Measurements from ENCODE around the gene KLK6. TPM values are rescaled to one million over a fixed set of nuclear protein-coding genes. Genes with fewer than 3 reads are reported as not detected.
A peak's percentile ranks its signal among the peaks of the same experiment; 100 is the strongest.

The KLK6 gene
- total and polyA plus RNA-seq, 2 of the 13 experiments (the other 11 are each of a cell fraction or from before 2014, with no cell fraction given) = 0.15 to 1.8 TPM

DNA sequence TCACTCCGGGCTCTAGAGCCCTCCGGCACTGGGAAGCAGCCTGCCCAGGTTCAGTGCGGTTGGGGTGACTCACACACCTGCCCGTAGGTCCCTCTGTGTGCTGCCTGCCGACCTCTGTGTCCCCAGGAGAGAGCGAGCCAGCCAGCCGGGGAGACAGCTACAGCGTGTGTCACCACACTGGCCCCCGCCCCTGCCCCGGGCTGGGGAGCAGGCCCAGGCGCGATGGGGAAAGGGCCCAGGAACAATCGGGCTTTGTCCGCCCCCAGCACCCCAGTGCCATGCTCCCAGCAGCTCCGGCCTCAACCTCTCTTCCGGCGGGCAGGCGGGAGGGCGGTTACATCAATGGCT lies at the start of gene KLK6 (continued):
- TF ChIP-seq, protein P1, sequence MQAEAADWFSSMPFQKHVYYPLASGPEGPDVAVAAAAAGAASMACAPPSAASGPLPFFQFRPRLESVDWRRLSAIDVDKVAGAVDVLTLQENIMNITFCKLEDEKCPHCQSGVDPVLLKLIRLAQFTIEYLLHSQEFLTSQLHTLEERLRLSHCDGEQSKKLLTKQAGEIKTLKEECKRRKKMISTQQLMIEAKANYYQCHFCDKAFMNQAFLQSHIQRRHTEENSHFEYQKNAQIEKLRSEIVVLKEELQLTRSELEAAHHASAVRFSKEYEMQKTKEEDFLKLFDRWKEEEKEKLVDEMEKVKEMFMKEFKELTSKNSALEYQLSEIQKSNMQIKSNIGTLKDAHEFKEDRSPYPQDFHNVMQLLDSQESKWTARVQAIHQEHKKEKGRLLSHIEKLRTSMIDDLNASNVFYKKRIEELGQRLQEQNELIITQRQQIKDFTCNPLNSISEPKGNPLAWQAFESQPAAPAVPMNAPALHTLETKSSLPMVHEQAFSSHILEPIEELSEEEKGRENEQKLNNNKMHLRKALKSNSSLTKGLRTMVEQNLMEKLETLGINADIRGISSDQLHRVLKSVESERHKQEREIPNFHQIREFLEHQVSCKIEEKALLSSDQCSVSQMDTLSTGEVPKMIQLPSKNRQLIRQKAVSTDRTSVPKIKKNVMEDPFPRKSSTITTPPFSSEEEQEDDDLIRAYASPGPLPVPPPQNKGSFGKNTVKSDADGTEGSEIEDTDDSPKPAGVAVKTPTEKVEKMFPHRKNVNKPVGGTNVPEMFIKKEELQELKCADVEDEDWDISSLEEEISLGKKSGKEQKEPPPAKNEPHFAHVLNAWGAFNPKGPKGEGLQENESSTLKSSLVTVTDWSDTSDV (CRISPR knock-in tag; IDR thresholded peaks at IDR 0.05) = no peak
- no peak for TF ChIP-seq SOX13 (IDR thresholded peaks at IDR 0.05)
- TF ChIP-seq SOX13 (CRISPR knock-in tag; conservative IDR thresholded peaks at IDR 0.05 in 1 of 2, IDR thresholded peaks at IDR 0.05 in 1 of 2) = peak in 1 of 2 experiments; percentile 22; a peak in 1 of 4 replicates
- TF ChIP-seq SAFB2 (CRISPR knock-in tag; IDR thresholded peaks at IDR 0.05; ENCODE audit: borderline replicate concordance, low read depth) = no peak
- TF ChIP-seq GATA4 (IDR thresholded peaks at IDR 0.05; ENCODE audit: borderline replicate concordance, low read depth) = no peak
- TF ChIP-seq, protein P2, sequence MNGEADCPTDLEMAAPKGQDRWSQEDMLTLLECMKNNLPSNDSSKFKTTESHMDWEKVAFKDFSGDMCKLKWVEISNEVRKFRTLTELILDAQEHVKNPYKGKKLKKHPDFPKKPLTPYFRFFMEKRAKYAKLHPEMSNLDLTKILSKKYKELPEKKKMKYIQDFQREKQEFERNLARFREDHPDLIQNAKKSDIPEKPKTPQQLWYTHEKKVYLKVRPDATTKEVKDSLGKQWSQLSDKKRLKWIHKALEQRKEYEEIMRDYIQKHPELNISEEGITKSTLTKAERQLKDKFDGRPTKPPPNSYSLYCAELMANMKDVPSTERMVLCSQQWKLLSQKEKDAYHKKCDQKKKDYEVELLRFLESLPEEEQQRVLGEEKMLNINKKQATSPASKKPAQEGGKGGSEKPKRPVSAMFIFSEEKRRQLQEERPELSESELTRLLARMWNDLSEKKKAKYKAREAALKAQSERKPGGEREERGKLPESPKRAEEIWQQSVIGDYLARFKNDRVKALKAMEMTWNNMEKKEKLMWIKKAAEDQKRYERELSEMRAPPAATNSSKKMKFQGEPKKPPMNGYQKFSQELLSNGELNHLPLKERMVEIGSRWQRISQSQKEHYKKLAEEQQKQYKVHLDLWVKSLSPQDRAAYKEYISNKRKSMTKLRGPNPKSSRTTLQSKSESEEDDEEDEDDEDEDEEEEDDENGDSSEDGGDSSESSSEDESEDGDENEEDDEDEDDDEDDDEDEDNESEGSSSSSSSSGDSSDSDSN (CRISPR knock-in tag; IDR thresholded peaks at IDR 0.05) = peak; percentile 36; the same call in 1 of the 2 replicates
- TF ChIP-seq, protein P3, sequence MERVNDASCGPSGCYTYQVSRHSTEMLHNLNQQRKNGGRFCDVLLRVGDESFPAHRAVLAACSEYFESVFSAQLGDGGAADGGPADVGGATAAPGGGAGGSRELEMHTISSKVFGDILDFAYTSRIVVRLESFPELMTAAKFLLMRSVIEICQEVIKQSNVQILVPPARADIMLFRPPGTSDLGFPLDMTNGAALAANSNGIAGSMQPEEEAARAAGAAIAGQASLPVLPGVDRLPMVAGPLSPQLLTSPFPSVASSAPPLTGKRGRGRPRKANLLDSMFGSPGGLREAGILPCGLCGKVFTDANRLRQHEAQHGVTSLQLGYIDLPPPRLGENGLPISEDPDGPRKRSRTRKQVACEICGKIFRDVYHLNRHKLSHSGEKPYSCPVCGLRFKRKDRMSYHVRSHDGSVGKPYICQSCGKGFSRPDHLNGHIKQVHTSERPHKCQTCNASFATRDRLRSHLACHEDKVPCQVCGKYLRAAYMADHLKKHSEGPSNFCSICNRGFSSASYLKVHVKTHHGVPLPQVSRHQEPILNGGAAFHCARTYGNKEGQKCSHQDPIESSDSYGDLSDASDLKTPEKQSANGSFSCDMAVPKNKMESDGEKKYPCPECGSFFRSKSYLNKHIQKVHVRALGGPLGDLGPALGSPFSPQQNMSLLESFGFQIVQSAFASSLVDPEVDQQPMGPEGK (CRISPR knock-in tag; IDR thresholded peaks at IDR 0.05) = peak; percentile 65
- no peak for TF ChIP-seq ZNF292 (CRISPR knock-in tag; IDR thresholded peaks at IDR 0.05; ENCODE audit: borderline replicate concordance, low read depth)
- TF ChIP-seq POGZ (CRISPR knock-in tag; IDR thresholded peaks at IDR 0.05) = no peak
- TF ChIP-seq ZNF253 (CRISPR knock-in tag; IDR thresholded peaks at IDR 0.05; ENCODE audit: borderline replicate concordance) = no peak
- TF ChIP-seq ETV5 (CRISPR knock-in tag; IDR thresholded peaks at IDR 0.05; ENCODE audit: borderline replicate concordance) = peak; percentile 24; the same call in 1 of the 2 replicates
- no peak for TF ChIP-seq ZBTB38 (CRISPR knock-in tag; IDR thresholded peaks at IDR 0.05)
- no peak for TF ChIP-seq ZNF350 (CRISPR knock-in tag; IDR thresholded peaks at IDR 0.05; ENCODE audit: borderline replicate concordance, low read depth)
- TF ChIP-seq, protein P4, sequence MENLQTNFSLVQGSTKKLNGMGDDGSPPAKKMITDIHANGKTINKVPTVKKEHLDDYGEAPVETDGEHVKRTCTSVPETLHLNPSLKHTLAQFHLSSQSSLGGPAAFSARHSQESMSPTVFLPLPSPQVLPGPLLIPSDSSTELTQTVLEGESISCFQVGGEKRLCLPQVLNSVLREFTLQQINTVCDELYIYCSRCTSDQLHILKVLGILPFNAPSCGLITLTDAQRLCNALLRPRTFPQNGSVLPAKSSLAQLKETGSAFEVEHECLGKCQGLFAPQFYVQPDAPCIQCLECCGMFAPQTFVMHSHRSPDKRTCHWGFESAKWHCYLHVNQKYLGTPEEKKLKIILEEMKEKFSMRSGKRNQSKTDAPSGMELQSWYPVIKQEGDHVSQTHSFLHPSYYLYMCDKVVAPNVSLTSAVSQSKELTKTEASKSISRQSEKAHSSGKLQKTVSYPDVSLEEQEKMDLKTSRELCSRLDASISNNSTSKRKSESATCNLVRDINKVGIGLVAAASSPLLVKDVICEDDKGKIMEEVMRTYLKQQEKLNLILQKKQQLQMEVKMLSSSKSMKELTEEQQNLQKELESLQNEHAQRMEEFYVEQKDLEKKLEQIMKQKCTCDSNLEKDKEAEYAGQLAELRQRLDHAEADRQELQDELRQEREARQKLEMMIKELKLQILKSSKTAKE (CRISPR knock-in tag; IDR thresholded peaks at IDR 0.05; ENCODE audit: borderline replicate concordance) = no peak
- no peak for TF ChIP-seq TBX2 (CRISPR knock-in tag; IDR thresholded peaks at IDR 0.05; ENCODE audit: borderline replicate concordance)
- TF ChIP-seq, protein P5, sequence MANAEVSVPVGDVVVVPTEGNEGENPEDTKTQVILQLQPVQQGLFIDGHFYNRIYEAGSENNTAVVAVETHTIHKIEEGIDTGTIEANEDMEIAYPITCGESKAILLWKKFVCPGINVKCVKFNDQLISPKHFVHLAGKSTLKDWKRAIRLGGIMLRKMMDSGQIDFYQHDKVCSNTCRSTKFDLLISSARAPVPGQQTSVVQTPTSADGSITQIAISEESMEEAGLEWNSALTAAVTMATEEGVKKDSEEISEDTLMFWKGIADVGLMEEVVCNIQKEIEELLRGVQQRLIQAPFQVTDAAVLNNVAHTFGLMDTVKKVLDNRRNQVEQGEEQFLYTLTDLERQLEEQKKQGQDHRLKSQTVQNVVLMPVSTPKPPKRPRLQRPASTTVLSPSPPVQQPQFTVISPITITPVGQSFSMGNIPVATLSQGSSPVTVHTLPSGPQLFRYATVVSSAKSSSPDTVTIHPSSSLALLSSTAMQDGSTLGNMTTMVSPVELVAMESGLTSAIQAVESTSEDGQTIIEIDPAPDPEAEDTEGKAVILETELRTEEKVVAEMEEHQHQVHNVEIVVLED (CRISPR knock-in tag; IDR thresholded peaks at IDR 0.05; ENCODE audit: borderline replicate concordance) = no peak
- TF ChIP-seq MXI1 (IDR thresholded peaks at IDR 0.05; ENCODE audit: borderline replicate concordance, low read depth, low read length) = no peak
- TF ChIP-seq ZMYM2 (CRISPR knock-in tag; IDR thresholded peaks at IDR 0.05) = no peak
- peak; percentile 16; the same call in 1 of the 2 replicates for TF ChIP-seq RXRA (CRISPR knock-in tag; IDR thresholded peaks at IDR 0.05)

Data from HepG2 (cell line).